ENCODE results near the gene CASS4.

DNA sequence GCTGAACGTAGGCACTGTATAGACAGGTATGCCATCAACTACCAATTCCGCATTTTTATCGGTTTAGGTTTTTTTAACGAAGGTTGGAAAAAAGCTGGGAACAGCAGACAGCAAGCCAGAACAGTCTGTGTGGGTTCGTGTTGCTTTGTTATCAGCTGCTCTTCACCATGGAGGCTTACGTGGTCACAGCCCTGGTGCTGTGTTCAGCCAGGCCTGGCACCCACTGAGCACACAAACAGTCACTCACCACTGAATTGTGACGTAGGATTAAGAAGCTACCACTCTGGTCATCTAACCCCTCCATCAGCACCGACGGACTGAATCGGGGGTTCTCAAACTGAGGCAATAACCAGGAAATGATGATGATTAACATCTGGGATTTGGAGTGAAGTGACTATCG, 40.1 kb upstream of the CASS4 start:
- TF ChIP-seq ZBTB7A (IDR thresholded peaks at IDR 0.05; ENCODE audit: low read depth): no peak
- TF ChIP-seq, protein P1, sequence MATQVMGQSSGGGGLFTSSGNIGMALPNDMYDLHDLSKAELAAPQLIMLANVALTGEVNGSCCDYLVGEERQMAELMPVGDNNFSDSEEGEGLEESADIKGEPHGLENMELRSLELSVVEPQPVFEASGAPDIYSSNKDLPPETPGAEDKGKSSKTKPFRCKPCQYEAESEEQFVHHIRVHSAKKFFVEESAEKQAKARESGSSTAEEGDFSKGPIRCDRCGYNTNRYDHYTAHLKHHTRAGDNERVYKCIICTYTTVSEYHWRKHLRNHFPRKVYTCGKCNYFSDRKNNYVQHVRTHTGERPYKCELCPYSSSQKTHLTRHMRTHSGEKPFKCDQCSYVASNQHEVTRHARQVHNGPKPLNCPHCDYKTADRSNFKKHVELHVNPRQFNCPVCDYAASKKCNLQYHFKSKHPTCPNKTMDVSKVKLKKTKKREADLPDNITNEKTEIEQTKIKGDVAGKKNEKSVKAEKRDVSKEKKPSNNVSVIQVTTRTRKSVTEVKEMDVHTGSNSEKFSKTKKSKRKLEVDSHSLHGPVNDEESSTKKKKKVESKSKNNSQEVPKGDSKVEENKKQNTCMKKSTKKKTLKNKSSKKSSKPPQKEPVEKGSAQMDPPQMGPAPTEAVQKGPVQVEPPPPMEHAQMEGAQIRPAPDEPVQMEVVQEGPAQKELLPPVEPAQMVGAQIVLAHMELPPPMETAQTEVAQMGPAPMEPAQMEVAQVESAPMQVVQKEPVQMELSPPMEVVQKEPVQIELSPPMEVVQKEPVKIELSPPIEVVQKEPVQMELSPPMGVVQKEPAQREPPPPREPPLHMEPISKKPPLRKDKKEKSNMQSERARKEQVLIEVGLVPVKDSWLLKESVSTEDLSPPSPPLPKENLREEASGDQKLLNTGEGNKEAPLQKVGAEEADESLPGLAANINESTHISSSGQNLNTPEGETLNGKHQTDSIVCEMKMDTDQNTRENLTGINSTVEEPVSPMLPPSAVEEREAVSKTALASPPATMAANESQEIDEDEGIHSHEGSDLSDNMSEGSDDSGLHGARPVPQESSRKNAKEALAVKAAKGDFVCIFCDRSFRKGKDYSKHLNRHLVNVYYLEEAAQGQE (IDR thresholded peaks at IDR 0.05; ENCODE audit: low read depth): no peak
- no peak for TF ChIP-seq CEBPB (IDR thresholded peaks at IDR 0.05)
- TF ChIP-seq TAF1 (IDR thresholded peaks at IDR 0.05; ENCODE audit: low read depth): no peak
- TF ChIP-seq, protein P2, sequence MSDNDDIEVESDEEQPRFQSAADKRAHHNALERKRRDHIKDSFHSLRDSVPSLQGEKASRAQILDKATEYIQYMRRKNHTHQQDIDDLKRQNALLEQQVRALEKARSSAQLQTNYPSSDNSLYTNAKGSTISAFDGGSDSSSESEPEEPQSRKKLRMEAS (IDR thresholded peaks at IDR 0.05): no peak
- TF ChIP-seq EP300 (IDR thresholded peaks at IDR 0.05; ENCODE audit: borderline replicate concordance): no peak
- no peak for TF ChIP-seq EGR1 (IDR thresholded peaks at IDR 0.05)
- no peak for TF ChIP-seq CREB1 (IDR thresholded peaks at IDR 0.05; ENCODE audit: low read depth)
- TF ChIP-seq RAD21 (IDR thresholded peaks at IDR 0.05; ENCODE audit: low read depth): no peak
- TF ChIP-seq TCF12 (IDR thresholded peaks at IDR 0.05; ENCODE audit: low read depth): no peak
- no peak for TF ChIP-seq TEAD4 (IDR thresholded peaks at IDR 0.05)
- TF ChIP-seq, protein P3, sequence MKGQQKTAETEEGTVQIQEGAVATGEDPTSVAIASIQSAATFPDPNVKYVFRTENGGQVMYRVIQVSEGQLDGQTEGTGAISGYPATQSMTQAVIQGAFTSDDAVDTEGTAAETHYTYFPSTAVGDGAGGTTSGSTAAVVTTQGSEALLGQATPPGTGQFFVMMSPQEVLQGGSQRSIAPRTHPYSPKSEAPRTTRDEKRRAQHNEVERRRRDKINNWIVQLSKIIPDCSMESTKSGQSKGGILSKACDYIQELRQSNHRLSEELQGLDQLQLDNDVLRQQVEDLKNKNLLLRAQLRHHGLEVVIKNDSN (IDR thresholded peaks at IDR 0.05): no peak
- TF ChIP-seq FOXM1 (IDR thresholded peaks at IDR 0.05; ENCODE audit: borderline replicate concordance, low read depth): no peak
- no peak for TF ChIP-seq NFIC (IDR thresholded peaks at IDR 0.05)
